ENCODE data around the gene ZNF287.

- no peak for TF ChIP-seq CTCF (IDR thresholded peaks at IDR 0.05)
- no peak for TF ChIP-seq POLR2AphosphoS5 (IDR thresholded peaks at IDR 0.05)
- no peak for TF ChIP-seq POLR2A (IDR thresholded peaks at IDR 0.05)
- no peak for TF ChIP-seq EP300 (IDR thresholded peaks at IDR 0.05)
Measured at GRCh38 chr17:16504984-16505383, 64.0 kb downstream of the ZNF287 start.
